Measurements from ENCODE around the gene JAG1. TPM values are rescaled to one million over a fixed set of nuclear protein-coding genes. Genes with fewer than 3 reads are reported as not detected.

Gene JAG1
- total RNA-seq, 4 donors from 2014 or later = 35.2 to 73.5 (median 65.3) TPM

- peak; percentile 32 to 85 (median 84) for DNase-seq
- TF ChIP-seq CTCF (IDR thresholded peaks at IDR 0.05) (peak in 4 of 6 experiments; percentile 45 to 70 (median 66)), POLR2A (IDR thresholded peaks at IDR 0.05) (no peak)
- Histone ChIP-seq H3K27ac (peak overlapping the region; percentile 72 to 100 (median 96)), H3K4me3 (peak overlapping the region; percentile 52 to 93 (median 73)), H3K27me3 (no peaks in the 10 kb centered on the region), H3K36me3 (peaks cover 0 to 21% (median 0%) of the 10 kb centered on the region in 3 donors), H3K4me1 (peaks cover 0 to 32% (median 3%) of the 10 kb centered on the region in 4 donors), H3K9me3 (no peaks in the 10 kb centered on the region)
These were observed 2.4 kb downstream of the JAG1 start for GRCh38 chr20:10671221-10671918.

GRCh38 chr20:10670501-10671220 lies 3.1 kb downstream of the JAG1 start:
- DNase-seq = no peak
- Histone ChIP-seq H3K9me3 (no peaks in the 10 kb centered on the region), H3K27ac (peak overlapping the region; percentile 33 to 100 (median 96)), H3K4me3 (peak overlapping the region in 3 of 4 donors; percentile 62 to 93 (median 84)), H3K27me3 (no peaks in the 10 kb centered on the region), H3K36me3 (peaks cover 0 to 21% (median 0%) of the 10 kb centered on the region in 3 donors), H3K4me1 (peaks cover 0 to 36% (median 3%) of the 10 kb centered on the region in 4 donors)
- TF ChIP-seq CTCF (IDR thresholded peaks at IDR 0.05) = no peak
- TF ChIP-seq POLR2A (IDR thresholded peaks at IDR 0.05) = no peak

GRCh38 chr20:10669843-10670446 lies 3.9 kb downstream of the JAG1 start:
- H3K27me3 ChIP-seq = no peaks in the 10 kb centered on the region
- H3K27ac ChIP-seq = peak overlapping the region in 2 of 4 donors; percentile 94 to 100
- no peaks in the 10 kb centered on the region for H3K9me3 ChIP-seq
- TF ChIP-seq CTCF (IDR thresholded peaks at IDR 0.05) (no peak), POLR2A (IDR thresholded peaks at IDR 0.05) (no peak)
- DNase-seq = no peak
- peak overlapping the region in 2 of 4 donors; percentile 84 to 93 for H3K4me3 ChIP-seq
- peaks cover 0 to 36% (median 4%) of the 10 kb centered on the region in 4 donors for H3K4me1 ChIP-seq
- H3K36me3 ChIP-seq = peaks cover 0 to 21% (median 0%) of the 10 kb centered on the region in 3 donors

- peaks cover 0 to 47% (median 5%) of the 10 kb centered on the region in 4 donors for H3K4me1 ChIP-seq
- TF ChIP-seq CTCF (IDR thresholded peaks at IDR 0.05) (no peak), POLR2A (IDR thresholded peaks at IDR 0.05) (no peak)
- no peak for DNase-seq
- no peak overlapping the region for H3K27ac ChIP-seq
- no peak overlapping the region for H3K4me3 ChIP-seq
- no peaks in the 10 kb centered on the region for H3K9me3 ChIP-seq
- peaks cover 0 to 24% (median 0%) of the 10 kb centered on the region in 3 donors for H3K36me3 ChIP-seq
- no peaks in the 10 kb centered on the region for H3K27me3 ChIP-seq
These were observed 5.0 kb downstream of the JAG1 start for GRCh38 chr20:10668677-10669368.

GRCh38 chr20:10667560-10668167 lies 6.1 kb downstream of the JAG1 start:
- TF ChIP-seq CTCF (IDR thresholded peaks at IDR 0.05) (no peak), POLR2A (IDR thresholded peaks at IDR 0.05) (no peak)
- Histone ChIP-seq H3K27ac (peak overlapping the region in 1 of 4 donors; percentile 51), H3K36me3 (peaks cover 0 to 35% (median 0%) of the 10 kb centered on the region in 3 donors)

More at GRCh38 chr20:10667560-10668167, 6.1 kb downstream of the JAG1 start:
- no peak for DNase-seq
- no peak overlapping the region for H3K4me3 ChIP-seq
- no peaks in the 10 kb centered on the region for H3K9me3 ChIP-seq
- peaks cover 0 to 48% (median 5%) of the 10 kb centered on the region in 4 donors for H3K4me1 ChIP-seq
- no peaks in the 10 kb centered on the region for H3K27me3 ChIP-seq
